Smooth muscle cell of the brain vasculature (primary cell): ENCODE results near the gene GRAP2.

Experiments
- DNase-seq: peaks from one replicate; pipeline ENCODE4 v3.0.0-alpha.2; 2012; ENCODE audit warnings: low read depth, low spot score

Gene GRAP2

DNA sequence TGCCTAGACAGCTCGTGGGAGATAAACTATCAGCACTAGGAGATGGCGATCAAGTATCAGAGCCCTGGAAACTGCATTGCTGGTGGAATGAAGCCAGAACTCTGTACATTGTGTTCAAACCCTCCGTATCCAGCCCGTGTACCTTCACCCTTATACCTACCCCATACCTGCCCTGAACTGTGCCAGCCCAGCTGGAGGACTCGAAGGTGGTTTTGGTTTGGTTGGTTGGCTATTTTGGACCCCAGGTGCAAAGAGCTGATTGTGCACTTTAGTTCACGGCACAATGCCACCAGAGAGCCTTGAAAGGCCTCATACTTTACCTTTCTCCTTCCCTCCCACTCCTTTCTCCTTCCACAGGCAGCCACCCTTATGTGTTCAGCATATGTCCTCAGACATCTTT lies 109.9 kb downstream of the GRAP2 start:
- no peak for DNase-seq

DNA sequence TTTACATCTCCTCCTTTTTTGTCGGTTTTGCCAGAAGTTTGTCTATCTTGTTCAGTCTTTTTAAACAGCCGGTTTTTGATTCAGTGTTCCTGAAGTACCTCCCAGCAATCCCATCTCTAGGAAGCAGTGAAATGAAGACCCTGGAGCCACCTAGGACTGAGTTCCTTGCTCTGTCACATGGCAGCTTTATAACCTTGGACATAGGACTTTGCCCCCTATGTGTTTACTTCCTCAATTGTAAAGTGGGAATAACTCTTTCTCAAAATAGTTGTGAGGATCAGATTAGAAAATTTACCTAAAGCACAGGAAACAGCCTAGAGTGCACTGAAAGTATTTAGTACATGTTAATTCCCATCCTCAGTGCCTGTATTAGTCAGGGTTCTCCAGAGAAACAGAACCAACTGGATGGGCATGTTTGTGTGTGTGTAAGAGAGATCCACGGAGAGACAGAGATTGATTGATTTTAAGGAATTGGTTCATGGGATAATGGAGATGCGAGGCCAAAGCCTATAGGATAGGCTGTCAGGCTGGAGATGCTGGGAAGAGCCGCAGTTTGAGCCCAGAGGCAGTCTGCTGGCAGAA lies 113.9 kb downstream of the GRAP2 start:
- DNase-seq, result no peak

DNA sequence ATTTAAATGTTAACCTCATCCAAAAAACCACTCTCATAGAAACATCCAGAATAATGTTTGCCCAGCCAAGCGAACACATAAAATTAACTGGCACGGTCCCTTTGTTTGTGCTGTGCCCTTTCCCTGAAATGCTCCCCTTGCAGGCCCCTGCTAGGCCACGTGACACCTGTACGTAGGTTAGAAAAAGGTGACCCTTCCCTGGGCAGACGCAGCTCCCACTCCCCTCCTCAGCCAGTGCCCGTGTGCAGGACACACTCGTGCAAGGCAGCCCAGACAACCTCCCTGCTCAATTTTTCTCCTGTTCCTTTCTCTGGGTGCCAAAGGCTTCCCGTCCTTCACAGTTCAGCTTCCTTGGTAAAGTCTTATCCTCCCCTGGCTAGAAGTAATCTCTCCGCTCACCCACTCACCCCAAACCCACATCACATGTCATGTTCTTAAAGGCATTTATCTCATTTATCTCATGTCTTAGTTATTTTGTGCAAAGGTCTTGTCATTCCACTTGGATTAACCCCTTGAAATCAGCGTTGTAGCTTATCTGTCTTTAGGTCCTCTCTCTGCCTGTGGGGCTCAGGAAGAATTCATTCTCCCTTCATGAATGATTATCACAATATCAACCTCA lies 114.6 kb downstream of the GRAP2 start:
- DNase-seq, result no peak

DNA sequence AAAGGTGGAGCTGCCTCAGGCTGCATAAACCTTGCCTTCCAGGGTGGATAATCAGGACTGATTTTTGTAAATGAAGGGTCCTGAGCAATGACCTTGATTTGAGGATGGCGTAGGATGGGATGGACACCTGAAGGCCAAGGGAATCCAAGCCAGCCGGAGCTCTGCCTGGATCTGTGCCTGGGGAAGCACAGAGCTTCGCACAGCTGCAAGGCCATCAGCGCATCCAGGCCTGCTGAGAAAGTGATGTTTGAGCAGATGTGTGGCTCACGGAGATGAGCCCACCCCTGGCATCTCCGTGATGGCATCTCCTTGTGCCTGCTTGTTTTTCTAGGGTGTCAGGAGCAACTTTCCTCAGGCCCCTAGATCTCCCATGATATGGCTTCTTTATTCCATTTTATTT lies 117.2 kb downstream of the GRAP2 start:
- DNase-seq, result no peak

DNA sequence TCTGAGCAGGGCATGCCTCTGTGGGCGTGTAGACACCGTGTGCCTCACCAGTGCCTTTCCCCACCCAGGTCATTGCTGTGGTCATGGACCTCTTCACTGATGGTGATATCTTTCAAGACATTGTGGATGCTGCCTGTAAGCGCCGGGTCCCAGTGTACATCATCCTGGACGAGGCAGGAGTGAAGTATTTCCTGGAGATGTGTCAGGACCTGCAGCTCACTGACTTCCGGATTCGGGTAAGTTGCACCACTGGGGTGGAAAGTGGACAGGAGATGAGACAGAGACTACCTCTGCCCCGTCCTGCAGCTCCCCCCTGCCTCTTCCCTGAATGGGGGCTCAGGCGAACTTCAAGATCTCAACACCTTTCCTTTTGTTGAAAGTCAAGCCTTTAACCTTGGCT lies 118.2 kb downstream of the GRAP2 start:
- DNase-seq, result no peak

DNA sequence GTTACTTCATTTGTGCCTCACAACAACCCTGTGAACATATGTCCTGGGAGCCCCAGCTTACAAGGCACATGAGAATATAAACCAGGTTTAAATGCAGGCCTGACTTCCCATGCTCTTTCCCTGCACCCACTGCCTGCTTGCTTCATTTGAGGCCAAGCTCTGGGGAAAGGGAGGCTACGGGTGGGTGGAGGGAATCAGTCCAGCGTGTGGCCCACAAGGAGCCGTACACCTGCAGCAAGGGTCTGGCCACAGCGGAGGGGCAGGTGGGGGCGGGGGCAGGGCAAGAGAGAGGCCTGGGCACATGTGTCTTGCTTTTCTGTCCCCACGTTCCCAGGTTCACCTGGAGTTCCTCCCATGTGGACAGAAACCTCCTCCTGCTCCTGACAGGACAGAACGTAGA lies 120.1 kb downstream of the GRAP2 start:
- no peak for DNase-seq

DNA sequence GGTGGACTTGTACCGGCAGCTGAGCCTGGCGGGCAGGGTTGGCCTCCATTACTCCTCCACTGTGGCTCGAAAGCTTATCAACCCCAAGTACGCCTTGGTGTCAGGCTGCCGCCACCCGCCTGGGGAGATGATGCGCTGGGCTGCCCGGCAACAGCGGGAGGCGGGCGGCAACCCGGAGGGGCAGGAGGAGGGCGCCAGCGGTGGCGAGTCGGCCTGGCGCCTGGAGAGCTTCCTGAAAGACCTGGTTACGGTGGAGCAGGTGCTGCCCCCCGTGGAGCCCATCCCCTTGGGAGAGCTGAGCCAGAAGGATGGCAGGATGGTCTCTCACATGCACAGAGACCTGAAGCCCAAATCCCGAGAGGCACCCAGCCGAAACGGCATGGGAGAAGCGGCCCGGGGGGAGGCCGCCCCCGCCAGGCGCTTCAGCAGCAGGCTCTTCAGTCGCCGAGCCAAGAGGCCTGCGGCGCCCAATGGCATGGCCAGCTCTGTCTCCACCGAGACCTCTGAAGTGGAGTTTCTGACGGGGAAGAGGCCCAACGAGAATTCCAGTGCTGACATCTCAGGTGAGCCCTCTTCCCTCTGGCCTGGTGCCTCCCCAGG lies 120.6 kb downstream of the GRAP2 start:
- DNase-seq, result no peak

DNA sequence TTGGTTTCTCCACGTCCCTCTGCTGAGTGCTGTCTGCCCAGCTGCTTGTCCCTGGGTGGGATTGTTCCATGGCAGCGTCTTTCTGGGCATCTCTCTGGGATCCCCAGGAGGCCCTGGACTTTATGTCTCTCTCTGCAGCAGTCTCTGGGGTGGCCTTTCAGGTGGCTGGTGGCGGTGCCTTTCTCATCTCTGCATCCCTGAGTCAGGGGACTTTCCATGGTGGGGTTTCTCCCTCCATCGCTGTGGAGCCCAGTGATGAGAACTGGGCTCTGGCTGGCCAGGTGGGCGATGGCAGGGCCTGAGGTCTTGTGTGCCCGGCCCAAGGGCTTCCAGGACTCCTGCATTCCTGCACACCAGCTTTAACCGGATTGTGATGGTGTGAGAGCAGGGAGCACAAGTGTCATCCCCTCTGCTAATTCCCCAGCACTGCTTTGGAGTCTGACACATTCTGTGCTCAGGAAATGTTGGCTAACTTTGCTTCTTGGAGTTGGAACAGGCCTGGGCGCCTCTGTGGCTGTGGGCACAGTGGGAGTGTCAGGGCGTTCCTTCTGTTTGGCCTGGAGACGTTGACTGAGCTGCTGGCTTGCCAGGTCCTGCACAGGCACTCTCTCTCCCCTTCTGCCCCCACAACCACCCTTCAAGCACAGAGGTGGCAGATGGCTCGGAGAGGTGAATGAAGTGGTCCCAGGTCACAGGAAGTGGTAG lies 121.8 kb downstream of the GRAP2 start:
- no peak for DNase-seq
